Muscle layer of duodenum (tissue), 2 donors: ENCODE measurements around the gene OR6A2.

ENCODE experiments used
- H3K27ac ChIP-seq: one replicate; pipeline ENCODE4 v1.7.0; 2013; ENCODE audit warnings: mild to moderate bottlenecking, low read length
- H3K27me3 ChIP-seq: one replicate; pipeline ENCODE4 v1.7.0; 2013; ENCODE audit warnings: low read depth, mild to moderate bottlenecking, control low read depth, low read length
- H3K36me3 ChIP-seq, 2 donors: one replicate each; pipeline ENCODE4 v1.7.0; 2013; ENCODE audit warnings: low read length in 2 of 2, control low read depth in 1 of 2, mild to moderate bottlenecking in 1 of 2; ENCODE audit not compliant: insufficient read depth in 2 of 2, control insufficient read depth in 1 of 2
- H3K4me1 ChIP-seq, 2 donors: one replicate each; pipeline ENCODE4 v1.7.0; 2013; ENCODE audit warnings: low read length in 2 of 2, mild to moderate bottlenecking in 2 of 2, control low read depth in 1 of 2, moderate library complexity in 1 of 2; ENCODE audit not compliant: insufficient read depth in 2 of 2, control insufficient read depth in 1 of 2
- H3K4me3 ChIP-seq, 2 donors: one replicate each; pipeline ENCODE4 v1.7.0; 2013; ENCODE audit warnings: low read length in 2 of 2, low read depth in 1 of 2, mild to moderate bottlenecking in 1 of 2
- H3K9me3 ChIP-seq, 2 donors: one replicate each; pipeline ENCODE4 v1.7.0; 2013; ENCODE audit warnings: low read length in 2 of 2, control low read depth in 1 of 2, mild to moderate bottlenecking in 1 of 2; ENCODE audit not compliant: control insufficient read depth in 1 of 2
- donor health status: healthy.

The OR6A2 gene

DNA sequence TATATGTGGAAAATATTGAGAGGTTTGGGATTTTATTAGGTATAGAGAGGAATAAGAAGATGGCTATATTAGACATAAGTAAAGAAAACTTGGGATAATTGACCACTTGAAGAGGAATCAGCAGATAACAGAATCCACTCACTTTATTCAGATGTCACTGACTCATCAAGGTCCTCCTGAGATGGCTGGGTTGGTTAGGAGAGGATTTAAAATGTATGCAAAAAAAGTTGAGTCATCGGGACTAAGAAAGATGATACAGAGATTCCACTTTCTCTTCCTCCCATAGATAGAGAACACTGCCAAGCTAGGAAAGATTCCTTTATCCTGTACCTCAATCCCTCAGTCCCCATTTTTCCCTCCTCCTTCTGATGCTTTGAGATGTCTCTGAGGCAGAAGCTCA is at the start of gene OR6A2:
OR6A2 (minus strand) TSS at position 288 of the 400 bp plus-strand sequence. CDS start 3,981 bp downstream, outside the sequence.
- H3K4me3 ChIP-seq = no peak within 1 kb of the TSS
- no peaks in the 10 kb centered on the region for H3K27me3 ChIP-seq
- H3K27ac ChIP-seq = no peak within 1 kb of the TSS
- H3K4me1 ChIP-seq = no peaks in the 10 kb centered on the region
- H3K36me3 ChIP-seq = no peaks in the 10 kb centered on the region
- H3K9me3 ChIP-seq = no peaks in the 10 kb centered on the region

DNA sequence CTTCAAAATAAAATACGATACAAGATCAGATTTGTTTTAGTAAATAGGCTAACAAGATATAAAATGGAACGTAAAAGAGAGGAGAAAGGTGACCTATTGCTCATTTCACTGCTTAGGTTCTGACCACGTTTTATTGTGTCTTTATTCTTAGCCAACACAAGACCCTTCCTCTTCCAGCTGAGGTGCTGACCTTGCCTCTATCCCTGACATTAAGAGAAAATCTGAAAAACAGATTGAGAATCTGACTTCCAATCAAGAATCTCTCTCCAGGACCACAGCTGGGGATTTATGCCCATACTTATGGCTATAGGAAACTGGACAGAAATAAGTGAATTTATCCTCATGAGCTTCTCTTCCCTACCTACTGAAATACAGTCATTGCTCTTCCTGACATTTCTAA is 45.9 kb upstream of the OR6A2 start, which contains the start of gene OR10A5:
OR10A5 (plus strand) TSS at position 301 of the 400 bp plus-strand sequence; CDS start at position 301, 0 bp downstream.
- no peak within 1 kb of the TSS for H3K4me3 ChIP-seq
- H3K27me3 ChIP-seq = no peaks in the 10 kb centered on the region
- no peak within 1 kb of the TSS for H3K27ac ChIP-seq
- H3K36me3 ChIP-seq = no peaks in the 10 kb centered on the region
- no peaks in the 10 kb centered on the region for H3K4me1 ChIP-seq
- peaks cover 0 to 4% of the 10 kb centered on the region in 2 donors for H3K9me3 ChIP-seq

DNA sequence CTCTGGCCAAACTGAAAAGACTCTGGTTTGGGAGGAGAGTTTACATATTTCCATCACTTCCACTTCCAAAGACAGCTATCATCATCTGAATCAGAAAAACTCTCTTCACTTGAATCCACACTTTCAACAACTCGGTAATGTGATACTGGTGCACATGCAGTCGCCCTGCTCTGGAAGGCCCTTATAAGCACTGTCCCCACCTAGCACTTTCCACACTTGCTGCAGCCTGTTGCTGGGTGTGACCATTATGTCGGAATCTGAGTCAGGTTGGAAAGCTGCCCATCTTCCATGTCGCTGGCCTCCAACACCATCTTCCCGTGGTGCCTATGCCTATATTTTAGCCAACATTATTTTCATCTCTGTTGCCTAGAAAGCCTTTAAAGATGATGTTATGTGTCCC is 44.9 kb upstream of the OR6A2 start:
- Histone ChIP-seq H3K9me3 (peaks cover 0 to 3% of the 10 kb centered on the region in 2 donors), H3K4me1 (no peaks in the 10 kb centered on the region), H3K27me3 (no peaks in the 10 kb centered on the region), H3K27ac (no peak overlapping the region), H3K36me3 (no peaks in the 10 kb centered on the region), H3K4me3 (no peak overlapping the region)

DNA sequence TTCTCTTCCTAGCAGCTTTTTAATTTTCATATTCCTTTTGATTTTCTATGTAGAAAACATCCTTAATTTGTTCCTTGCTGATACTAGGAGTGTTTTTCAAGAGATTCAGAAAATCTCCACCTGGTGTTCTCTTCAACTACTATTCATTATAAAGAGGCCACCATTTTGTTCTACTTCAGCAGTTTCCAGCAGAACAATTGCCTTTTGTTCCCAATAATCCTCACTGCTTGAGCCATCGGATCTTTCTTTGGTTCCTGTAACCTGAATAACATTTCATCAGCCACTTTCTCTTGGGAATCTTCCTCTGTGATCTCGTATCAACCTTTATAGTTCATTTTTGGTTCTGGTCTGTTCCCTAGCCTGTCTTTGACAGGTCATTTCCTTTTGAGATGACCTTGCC is 44.2 kb upstream of the OR6A2 start:
- H3K4me1 ChIP-seq = no peaks in the 10 kb centered on the region
- H3K27me3 ChIP-seq = no peaks in the 10 kb centered on the region
- H3K4me3 ChIP-seq = no peak overlapping the region
- no peaks in the 10 kb centered on the region for H3K36me3 ChIP-seq
- H3K27ac ChIP-seq = no peak overlapping the region
- H3K9me3 ChIP-seq = peaks cover 0 to 2% of the 10 kb centered on the region in 2 donors

GRCh38 chr11:6841694-6842093 is 42.2 kb upstream of the OR6A2 start:
- Histone ChIP-seq H3K36me3 (no peaks in the 10 kb centered on the region), H3K27me3 (no peaks in the 10 kb centered on the region), H3K4me3 (no peak overlapping the region), H3K4me1 (no peaks in the 10 kb centered on the region), H3K9me3 (peaks cover 0 to 2% of the 10 kb centered on the region in 2 donors), H3K27ac (no peak overlapping the region)

DNA sequence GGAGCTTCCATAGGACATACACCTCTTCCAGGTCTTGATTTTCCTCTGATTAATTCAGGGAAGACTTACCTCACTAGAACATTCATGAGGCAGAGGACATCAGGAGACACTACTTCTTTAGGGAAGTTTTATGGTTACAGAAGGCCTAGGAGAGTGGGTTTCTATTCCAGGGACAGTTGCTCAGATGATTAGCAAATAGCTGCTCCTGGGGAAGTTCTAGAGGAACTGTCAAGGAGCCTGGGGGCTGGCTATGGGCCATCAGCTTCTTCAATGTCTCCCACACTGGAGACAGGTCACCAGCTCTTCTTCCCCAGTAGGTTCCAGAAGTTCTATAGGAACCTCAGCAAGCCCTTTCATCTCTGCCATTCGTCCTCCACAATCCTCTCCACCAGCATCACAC is 34.5 kb upstream of the OR6A2 start:
- Histone ChIP-seq H3K4me1 (no peaks in the 10 kb centered on the region), H3K9me3 (no peaks in the 10 kb centered on the region), H3K27me3 (no peaks in the 10 kb centered on the region), H3K4me3 (no peak overlapping the region), H3K27ac (no peak overlapping the region), H3K36me3 (no peaks in the 10 kb centered on the region)

DNA sequence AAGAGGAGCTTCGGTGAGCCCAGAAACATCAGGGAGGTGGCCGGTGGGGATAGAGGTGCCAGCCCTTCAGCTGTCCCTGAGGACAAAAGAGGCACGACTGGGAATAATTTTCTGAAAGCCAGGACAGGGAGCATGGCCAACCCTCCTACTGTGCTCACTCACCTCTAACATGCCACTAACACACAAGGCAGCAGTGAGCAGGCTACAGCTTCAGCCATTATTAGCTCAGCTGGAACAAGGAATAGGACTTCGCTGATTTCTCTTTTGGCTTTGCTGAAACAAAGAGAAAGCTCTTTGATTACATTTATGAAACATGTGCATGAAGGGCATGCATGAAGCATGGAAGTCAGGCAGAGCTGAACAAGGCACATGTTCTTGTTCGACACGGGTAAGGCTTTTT is 33.9 kb upstream of the OR6A2 start:
- H3K27ac ChIP-seq = no peak overlapping the region
- no peaks in the 10 kb centered on the region for H3K27me3 ChIP-seq
- no peak overlapping the region for H3K4me3 ChIP-seq
- no peaks in the 10 kb centered on the region for H3K9me3 ChIP-seq
- H3K36me3 ChIP-seq = no peaks in the 10 kb centered on the region
- no peaks in the 10 kb centered on the region for H3K4me1 ChIP-seq

- Histone ChIP-seq H3K4me1 (no peaks in the 10 kb centered on the region), H3K27me3 (no peaks in the 10 kb centered on the region), H3K27ac (no peak overlapping the region), H3K36me3 (no peaks in the 10 kb centered on the region), H3K4me3 (no peak overlapping the region), H3K9me3 (no peaks in the 10 kb centered on the region)
Observed at GRCh38 chr11:6828103-6828502, 28.6 kb upstream of the OR6A2 start.

- peaks cover 0 to under 1% of the 10 kb centered on the region in 2 donors for H3K9me3 ChIP-seq
- no peaks in the 10 kb centered on the region for H3K27me3 ChIP-seq
- no peak overlapping the region for H3K4me3 ChIP-seq
- no peak overlapping the region for H3K27ac ChIP-seq
- H3K4me1 ChIP-seq = no peaks in the 10 kb centered on the region
- no peaks in the 10 kb centered on the region for H3K36me3 ChIP-seq
Observed at GRCh38 chr11:6825231-6825744, 25.8 kb upstream of the OR6A2 start.

DNA sequence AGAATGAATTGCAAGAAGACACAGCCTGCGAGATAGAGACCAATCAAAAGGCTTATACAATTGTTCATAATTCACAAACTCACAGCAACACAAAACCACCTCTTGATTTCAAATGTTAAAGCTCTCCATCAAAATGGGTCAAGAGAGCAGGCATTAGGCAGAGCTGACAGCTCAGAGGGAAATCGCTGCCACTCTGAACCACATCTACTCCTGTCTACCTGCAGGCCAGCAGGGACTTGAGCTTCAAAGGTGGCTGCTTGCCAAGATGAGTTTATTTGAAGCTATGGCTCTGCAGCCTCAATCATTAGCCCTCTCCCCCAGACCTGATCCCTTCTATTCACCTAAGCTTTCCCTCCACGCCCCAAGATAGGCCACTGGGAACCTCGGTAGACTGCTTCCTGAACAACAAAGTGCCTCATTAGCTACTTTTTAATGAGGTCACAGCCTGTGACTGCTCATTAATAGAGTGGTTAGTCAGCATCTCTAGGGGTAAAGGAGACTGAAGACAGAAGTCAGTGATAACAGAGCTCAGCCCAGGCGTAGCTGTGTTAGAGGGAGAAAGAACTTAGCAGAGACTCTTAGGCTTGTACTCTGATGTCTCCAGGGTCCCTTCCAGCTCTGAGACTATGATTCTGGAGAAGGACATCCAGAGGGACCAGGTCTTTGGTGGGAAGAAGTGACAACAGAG is 24.8 kb upstream of the OR6A2 start:
- Histone ChIP-seq H3K27ac (no peak overlapping the region), H3K4me1 (no peaks in the 10 kb centered on the region), H3K27me3 (no peaks in the 10 kb centered on the region), H3K9me3 (peaks cover 0 to 4% of the 10 kb centered on the region in 2 donors), H3K36me3 (no peaks in the 10 kb centered on the region), H3K4me3 (no peak overlapping the region)

DNA sequence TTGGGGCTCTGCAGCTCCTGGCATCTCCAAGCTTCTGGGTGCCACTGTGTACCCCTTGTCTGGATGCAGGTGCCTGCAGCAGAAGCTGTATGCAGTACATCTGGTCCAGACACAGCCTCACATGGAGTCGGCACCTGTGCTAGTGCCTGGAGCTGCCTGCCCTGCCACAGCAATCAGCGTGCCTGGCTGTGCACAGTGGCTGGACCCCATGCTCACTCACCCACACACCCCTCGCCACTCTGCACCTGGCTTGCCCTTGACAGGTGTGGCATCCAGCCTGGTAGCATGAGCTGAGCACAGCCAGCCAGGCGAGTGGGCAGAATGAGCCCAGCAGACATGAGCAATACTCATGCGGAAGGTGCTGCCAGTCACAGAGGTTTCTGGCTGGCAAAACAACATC is 19.5 kb upstream of the OR6A2 start:
- Histone ChIP-seq H3K4me3 (no peak overlapping the region), H3K27me3 (no peaks in the 10 kb centered on the region), H3K9me3 (peaks cover 0 to 4% of the 10 kb centered on the region in 2 donors), H3K4me1 (no peaks in the 10 kb centered on the region), H3K36me3 (no peaks in the 10 kb centered on the region), H3K27ac (no peak overlapping the region)

DNA sequence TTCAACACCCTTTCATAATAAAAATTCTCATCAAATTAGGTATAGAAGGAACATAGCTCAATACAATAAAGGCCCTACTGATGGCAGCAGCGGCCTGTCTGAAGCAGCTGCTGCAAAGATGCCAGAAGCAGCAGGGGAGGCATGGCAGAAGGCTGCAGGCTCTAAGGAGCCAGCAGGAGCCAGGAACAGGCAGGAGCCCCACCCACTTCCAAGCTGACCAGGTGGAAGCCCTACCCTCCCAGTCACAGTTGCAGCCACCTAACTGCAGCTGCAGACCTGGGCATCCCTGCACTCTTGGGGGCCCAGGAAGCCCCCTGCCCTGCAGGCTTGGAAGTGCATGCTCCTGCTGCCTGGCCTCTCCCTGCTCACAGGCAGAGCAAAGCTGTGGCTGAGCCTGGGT is 18.2 kb upstream of the OR6A2 start:
- Histone ChIP-seq H3K27me3 (no peaks in the 10 kb centered on the region), H3K4me3 (no peak overlapping the region)

More for the DNA sequence above, 18.2 kb upstream of the OR6A2 start:
- no peaks in the 10 kb centered on the region for H3K36me3 ChIP-seq
- H3K27ac ChIP-seq = no peak overlapping the region
- H3K9me3 ChIP-seq = peaks cover 0 to 4% of the 10 kb centered on the region in 2 donors
- no peaks in the 10 kb centered on the region for H3K4me1 ChIP-seq
